HepG2 (cell line): ENCODE data around the gene ZNF792. TPM values are rescaled to one million over a fixed set of nuclear protein-coding genes. Genes with fewer than 3 reads are reported as not detected.

Source experiments
- ARID4A ChIP-seq: sonication (generic); formaldehyde crosslinking; IDR thresholded peaks from 2 replicates; pipeline ENCODE4 v1.5.0; 2020; ENCODE audit warnings: mild to moderate bottlenecking, missing genetic modification reagents, borderline replicate concordance
- EED ChIP-seq: sonication (generic); formaldehyde crosslinking; IDR thresholded peaks from 2 replicates; pipeline ENCODE4 v1.5.0; 2020; ENCODE audit warnings: mild to moderate bottlenecking, missing genetic modification reagents
- PATZ1 ChIP-seq: sonication (generic); formaldehyde crosslinking; IDR thresholded peaks from 2 replicates; pipeline ENCODE4 v1.4.0; 2020; ENCODE audit warnings: missing genetic modification reagents
- PPARG ChIP-seq: conservative IDR thresholded peaks from 2 replicates; pipeline ENCODE4 v1.6.1; 2016; ENCODE audit warnings: missing biosample characterization, missing genetic modification reagents
- TOE1 ChIP-seq: sonication (generic); formaldehyde crosslinking; IDR thresholded peaks from 2 replicates; pipeline ENCODE4 v1.4.0; 2020; ENCODE audit warnings: mild to moderate bottlenecking, missing genetic modification reagents
- ZBTB34 ChIP-seq: sonication (generic); formaldehyde crosslinking; IDR thresholded peaks from 2 replicates; pipeline ENCODE4 v1.8.0; 2022; ENCODE audit warnings: mild to moderate bottlenecking, missing genetic modification reagents
- ZNF253 ChIP-seq: sonication (generic); formaldehyde crosslinking; IDR thresholded peaks from 2 replicates; pipeline ENCODE4 v1.8.0; 2022; ENCODE audit warnings: mild to moderate bottlenecking, missing genetic modification reagents, borderline replicate concordance
- ZNF547 ChIP-seq: sonication (generic); formaldehyde crosslinking; IDR thresholded peaks from 2 replicates; pipeline ENCODE4 v1.5.1; 2020; ENCODE audit warnings: mild to moderate bottlenecking, missing genetic modification reagents
- ZNF549 ChIP-seq: sonication (generic); formaldehyde crosslinking; IDR thresholded peaks from 2 replicates; pipeline ENCODE4 v1.5.0; 2020; ENCODE audit warnings: missing genetic modification reagents
- ZSCAN5A ChIP-seq: sonication (generic); formaldehyde crosslinking; IDR thresholded peaks from 2 replicates; pipeline ENCODE4 v1.8.0; 2022; ENCODE audit warnings: mild to moderate bottlenecking, missing genetic modification reagents, borderline replicate concordance
- ZZZ3 ChIP-seq: sonication (generic); formaldehyde crosslinking; IDR thresholded peaks from 2 replicates; pipeline ENCODE4 v1.4.0; 2020; ENCODE audit warnings: missing genetic modification reagents, mild to moderate bottlenecking, borderline replicate concordance
- polyA plus RNA-seq, 8 experiments: library from polyadenylated mRNA; depleted of rRNA in 3 of 8; stranded (reverse) in 7 of 8; unstranded in 1 of 8; fragments of >200 nt; fragmentation: Illumina TruSeq in 4 of 8; extraction: Trizol in 4 of 8; gene quantifications; 2 replicates each; pipeline versions ENCODE4 v1.2.1 to v1.2.3, GENCODE V29; 2011 to 2016; ENCODE audit warnings: low read depth in 4 of 8, missing spikeins in 1 of 8, mixed read lengths in 1 of 8; ENCODE audit not compliant: insufficient read depth in 1 of 8
- total RNA-seq, 5 experiments: library from RNA; depleted of rRNA; stranded (reverse); fragments of >200 nt; fragmentation: Illumina TruSeq; extraction: Trizol; gene quantifications; 2 replicates each; pipeline ENCODE4 v1.2.3, GENCODE V29; 2016; ENCODE audit warnings: low read depth in 1 of 5
- TF ChIP-seq, protein P1 (sequence below): sonication (generic); formaldehyde crosslinking; IDR thresholded peaks from 2 replicates; pipeline ENCODE4 v1.5.0; 2020; ENCODE audit warnings: missing genetic modification reagents
- TF ChIP-seq, protein P2 (sequence below): sonication (generic); formaldehyde crosslinking; IDR thresholded peaks from 2 replicates; pipeline ENCODE4 v1.4.0; 2020; ENCODE audit warnings: mild to moderate bottlenecking, missing genetic modification reagents

Gene ZNF792
- total and polyA plus RNA-seq, 2 of the 13 experiments (the other 11 are each of a cell fraction or from before 2014, with no cell fraction given), result 5.5 to 11.5 TPM

DNA sequence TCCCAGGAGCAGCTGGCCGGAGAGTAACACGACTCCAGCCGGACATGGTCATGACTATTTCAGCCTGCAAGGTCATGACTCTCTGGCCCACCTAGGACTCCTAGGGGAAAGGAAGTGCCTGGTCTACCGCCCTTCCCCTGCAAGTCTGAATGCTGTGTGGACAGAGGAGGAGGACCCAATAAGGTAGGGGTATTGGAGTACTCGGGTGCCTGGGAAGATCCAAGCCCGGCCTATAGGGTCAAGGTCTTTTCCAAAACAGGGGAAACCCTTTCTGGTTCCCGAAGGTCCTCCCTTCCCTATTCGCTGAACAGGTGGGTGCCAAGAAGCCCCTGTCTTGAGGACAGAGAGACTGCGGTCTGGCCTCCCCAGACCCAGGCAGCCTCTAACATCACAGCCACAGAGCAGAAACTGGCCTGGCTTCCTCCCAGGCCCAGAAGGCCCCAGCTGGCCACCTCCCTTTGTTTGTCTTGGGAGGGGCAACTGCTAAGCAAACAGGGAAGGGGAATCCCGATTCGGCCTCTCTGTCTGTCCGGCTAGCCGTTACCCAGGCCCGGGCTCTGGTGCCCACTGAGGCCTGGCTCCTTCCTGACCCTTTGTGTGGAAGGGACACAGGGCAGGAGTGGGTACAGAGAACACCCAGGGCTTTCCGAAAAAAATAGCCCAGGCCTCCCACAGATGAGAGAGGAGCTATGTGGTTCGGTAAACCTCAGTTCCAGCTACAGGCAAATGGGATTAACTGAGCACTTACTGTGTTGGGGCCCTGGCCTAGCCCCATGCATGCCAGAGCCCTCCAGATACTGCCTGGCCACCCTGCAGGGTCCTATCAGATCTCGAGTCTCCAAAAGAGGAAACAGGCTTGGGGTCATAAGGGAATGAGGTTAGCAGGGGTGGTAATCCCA, 30.9 kb upstream of the ZNF792 start (continued):
- peak; percentile 94 for TF ChIP-seq PATZ1 (CRISPR knock-in tag)
- TF ChIP-seq, protein P1, sequence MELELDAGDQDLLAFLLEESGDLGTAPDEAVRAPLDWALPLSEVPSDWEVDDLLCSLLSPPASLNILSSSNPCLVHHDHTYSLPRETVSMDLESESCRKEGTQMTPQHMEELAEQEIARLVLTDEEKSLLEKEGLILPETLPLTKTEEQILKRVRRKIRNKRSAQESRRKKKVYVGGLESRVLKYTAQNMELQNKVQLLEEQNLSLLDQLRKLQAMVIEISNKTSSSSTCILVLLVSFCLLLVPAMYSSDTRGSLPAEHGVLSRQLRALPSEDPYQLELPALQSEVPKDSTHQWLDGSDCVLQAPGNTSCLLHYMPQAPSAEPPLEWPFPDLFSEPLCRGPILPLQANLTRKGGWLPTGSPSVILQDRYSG, result no peak
- TF ChIP-seq EED (CRISPR knock-in tag), result no peak
- no peak for TF ChIP-seq ZZZ3 (CRISPR knock-in tag)
- peak; percentile 76; the same call in 1 of the 2 replicates for TF ChIP-seq ARID4A (CRISPR knock-in tag)
- no peak for TF ChIP-seq ZNF549 (CRISPR knock-in tag)
- TF ChIP-seq ZSCAN5A (CRISPR knock-in tag), result 0 out of 2 replicates have a peak, but pooled peaks have one; percentile 3
- TF ChIP-seq, protein P2, sequence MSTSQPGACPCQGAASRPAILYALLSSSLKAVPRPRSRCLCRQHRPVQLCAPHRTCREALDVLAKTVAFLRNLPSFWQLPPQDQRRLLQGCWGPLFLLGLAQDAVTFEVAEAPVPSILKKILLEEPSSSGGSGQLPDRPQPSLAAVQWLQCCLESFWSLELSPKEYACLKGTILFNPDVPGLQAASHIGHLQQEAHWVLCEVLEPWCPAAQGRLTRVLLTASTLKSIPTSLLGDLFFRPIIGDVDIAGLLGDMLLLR (CRISPR knock-in tag), result no peak
- TF ChIP-seq ZBTB34 (CRISPR knock-in tag), result peak; percentile 71; the same call in 1 of the 2 replicates
- TF ChIP-seq ZNF547 (CRISPR knock-in tag), result no peak
- no peak for TF ChIP-seq ZNF253 (CRISPR knock-in tag)
- 0 out of 2 replicates have a peak, but pooled peaks have one; percentile 48 for TF ChIP-seq TOE1 (CRISPR knock-in tag)
- TF ChIP-seq PPARG (CRISPR knock-in tag), result peak; percentile 77
